HFF-Myc (cell line): Measurements from ENCODE around the gene NMD3.

ENCODE experiments used
- DNase-seq: peaks from one replicate; pipeline ENCODE4 v3.0.0-alpha.2; 2011; ENCODE audit warnings: low read depth; ENCODE audit errors: extremely low read depth
- H3K4me3 ChIP-seq: replicated peaks from 2 replicates; pipeline ENCODE4 v1.5.1; 2011; ENCODE audit warnings: low read depth, mild to moderate bottlenecking, control low read depth, low read length
- TF ChIP-seq, protein P1 (sequence below): IDR thresholded peaks from 2 replicates; pipeline ENCODE4 v1.5.1; 2012; ENCODE audit warnings: mild to moderate bottlenecking, low read depth, low read length, control low read depth; ENCODE audit errors: missing control alignments

The NMD3 gene

DNA sequence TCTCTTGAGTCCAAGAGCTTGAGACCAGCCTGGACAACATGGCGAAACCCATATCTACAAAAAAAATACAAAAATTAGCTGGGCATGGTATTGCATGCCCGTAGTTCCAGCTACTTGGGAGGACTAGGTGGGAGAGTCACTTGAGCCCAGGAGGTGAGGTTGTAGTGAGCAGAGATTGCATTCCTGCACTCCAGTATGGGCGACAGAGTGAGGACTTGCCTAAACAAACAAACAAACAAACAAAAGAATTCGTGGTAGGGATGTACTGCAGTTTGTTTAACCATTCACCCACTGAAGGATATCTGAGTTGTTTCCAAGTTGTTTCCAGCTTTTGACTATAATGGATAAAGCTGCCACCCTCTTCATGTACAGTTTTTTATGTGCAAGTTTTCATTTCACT, 7.5 kb upstream of the NMD3 start:
- no peak for DNase-seq
- TF ChIP-seq, protein P1, sequence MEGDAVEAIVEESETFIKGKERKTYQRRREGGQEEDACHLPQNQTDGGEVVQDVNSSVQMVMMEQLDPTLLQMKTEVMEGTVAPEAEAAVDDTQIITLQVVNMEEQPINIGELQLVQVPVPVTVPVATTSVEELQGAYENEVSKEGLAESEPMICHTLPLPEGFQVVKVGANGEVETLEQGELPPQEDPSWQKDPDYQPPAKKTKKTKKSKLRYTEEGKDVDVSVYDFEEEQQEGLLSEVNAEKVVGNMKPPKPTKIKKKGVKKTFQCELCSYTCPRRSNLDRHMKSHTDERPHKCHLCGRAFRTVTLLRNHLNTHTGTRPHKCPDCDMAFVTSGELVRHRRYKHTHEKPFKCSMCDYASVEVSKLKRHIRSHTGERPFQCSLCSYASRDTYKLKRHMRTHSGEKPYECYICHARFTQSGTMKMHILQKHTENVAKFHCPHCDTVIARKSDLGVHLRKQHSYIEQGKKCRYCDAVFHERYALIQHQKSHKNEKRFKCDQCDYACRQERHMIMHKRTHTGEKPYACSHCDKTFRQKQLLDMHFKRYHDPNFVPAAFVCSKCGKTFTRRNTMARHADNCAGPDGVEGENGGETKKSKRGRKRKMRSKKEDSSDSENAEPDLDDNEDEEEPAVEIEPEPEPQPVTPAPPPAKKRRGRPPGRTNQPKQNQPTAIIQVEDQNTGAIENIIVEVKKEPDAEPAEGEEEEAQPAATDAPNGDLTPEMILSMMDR = no peak

DNA sequence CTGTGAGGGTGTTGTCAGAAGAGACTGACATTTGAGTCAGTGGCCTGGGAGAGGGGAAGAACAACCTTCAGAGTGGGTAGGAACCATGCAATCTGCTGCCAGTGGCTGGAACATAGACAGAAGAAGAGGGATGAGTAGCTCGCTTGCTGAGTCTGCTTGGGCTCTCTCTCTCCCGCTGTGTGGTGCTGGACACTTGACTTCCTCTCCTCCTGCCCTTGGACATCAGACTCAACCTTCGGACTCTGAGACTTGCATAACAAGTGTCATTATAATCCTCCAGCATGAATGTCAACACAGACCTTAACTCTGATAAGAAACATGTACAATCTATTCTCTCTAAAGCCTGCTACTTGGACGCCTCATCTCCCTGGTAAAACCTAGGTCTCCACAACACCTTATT, 5.9 kb upstream of the NMD3 start:
- TF ChIP-seq, protein P1 = no peak
- H3K4me3 ChIP-seq = no peak overlapping the region
- no peak for DNase-seq

More for the DNA sequence above, 7.5 kb upstream of the NMD3 start:
- no peak overlapping the region for H3K4me3 ChIP-seq

DNA sequence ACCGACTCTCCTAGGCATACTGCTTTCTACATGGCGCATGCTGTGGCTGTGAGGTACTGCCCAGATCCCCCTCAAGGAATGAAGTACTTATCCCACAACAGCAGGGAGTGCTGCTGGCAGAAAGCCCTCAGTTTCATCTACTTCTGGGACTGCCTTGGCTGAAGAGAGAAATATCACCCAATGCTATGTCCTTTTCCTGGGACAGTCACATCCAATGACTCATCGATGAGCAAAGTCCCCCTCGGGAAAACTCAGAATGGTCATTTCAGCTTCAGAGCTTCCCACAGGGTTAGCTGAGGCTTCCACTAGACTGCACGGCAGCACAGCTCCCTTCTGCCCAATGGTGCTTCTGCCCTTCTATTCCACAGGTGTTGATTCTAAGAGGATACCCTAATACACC, 3.6 kb upstream of the NMD3 start:
- TF ChIP-seq, protein P1 = no peak
- no peak for DNase-seq
- no peak overlapping the region for H3K4me3 ChIP-seq

DNA sequence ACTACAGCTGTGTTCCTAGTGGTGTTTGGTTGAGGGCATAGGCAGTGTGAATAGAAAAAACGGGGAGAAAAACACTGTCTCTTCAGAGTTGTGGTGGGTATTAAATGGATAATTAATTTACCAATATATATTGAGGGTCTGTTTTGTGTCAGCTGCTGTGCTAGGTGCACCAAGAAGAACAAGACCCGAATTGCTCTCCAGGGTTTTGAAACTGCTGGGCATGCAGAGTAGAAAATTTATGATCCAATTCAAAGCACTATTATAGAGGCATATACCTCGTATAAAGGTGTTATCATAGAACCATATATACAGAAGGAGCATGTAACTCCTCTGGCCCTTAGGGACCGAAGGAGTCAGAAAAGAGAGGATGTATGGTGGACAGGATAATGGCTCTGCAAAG, 1.6 kb upstream of the NMD3 start:
- DNase-seq = no peak
- TF ChIP-seq, protein P1 = no peak

DNA sequence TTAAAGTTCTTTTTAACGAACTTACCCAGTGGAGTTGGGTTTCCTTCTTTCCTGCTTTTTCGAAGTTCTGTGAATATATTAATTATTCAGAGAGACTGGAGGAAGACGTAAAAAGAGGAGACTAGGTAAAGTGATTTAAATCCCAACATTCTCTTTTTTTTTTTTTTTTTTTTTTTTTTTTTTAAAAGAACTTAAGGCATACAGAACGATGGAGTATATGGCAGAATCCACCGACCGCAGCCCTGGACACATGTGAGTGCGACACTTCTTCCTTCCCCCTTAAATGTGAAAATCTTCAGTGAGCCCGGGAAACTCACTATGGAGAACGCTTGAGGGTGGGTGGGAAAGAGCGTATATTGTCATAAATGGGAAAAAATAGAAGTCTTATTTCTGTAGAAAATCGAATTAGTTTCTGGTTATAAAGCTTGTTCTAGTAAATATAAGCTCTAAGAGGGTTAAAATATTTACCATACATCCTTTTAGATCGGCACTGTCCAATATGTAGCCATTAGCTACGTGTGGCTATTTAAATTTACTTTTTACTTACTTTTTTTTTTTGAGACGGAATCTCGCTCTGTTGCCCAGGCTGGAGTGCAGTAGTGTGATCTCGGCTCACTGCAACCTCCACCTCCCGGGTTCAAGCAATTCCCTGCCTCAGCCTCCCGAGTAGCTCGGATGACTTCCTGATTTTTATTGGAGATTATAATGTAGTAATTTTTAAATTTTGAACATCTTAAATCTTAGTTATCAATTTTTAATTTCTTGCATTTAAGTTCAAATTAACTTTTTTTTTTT, 892 bp downstream of the NMD3 start:
- TF ChIP-seq, protein P1 = no peak
- no peak for DNase-seq
- peak overlapping the region; percentile 92 for H3K4me3 ChIP-seq

More for the DNA sequence above, 1.6 kb upstream of the NMD3 start:
- H3K4me3 ChIP-seq = no peak overlapping the region

DNA sequence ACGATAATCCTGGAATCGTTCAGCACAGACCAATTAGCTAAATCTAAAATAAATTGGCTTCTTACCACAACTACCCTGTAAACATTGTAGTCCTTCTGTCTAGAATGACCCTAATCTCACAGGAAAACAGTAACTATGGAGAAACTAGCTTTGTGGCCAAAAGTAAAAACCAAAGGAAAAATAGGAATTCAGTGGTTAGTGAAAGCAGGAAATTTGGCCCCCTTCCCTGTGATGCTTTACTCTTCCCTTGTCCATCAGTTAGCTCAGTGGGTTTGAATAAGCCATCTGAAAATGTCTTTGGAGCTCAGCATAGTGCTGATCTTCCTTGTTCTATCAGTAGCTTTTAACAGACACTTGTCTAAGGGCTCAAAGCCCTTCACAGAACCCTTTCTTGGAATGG, 1.6 kb downstream of the NMD3 start:
- H3K4me3 ChIP-seq = peak overlapping the region; percentile 92
- TF ChIP-seq, protein P1 = no peak
- no peak for DNase-seq

DNA sequence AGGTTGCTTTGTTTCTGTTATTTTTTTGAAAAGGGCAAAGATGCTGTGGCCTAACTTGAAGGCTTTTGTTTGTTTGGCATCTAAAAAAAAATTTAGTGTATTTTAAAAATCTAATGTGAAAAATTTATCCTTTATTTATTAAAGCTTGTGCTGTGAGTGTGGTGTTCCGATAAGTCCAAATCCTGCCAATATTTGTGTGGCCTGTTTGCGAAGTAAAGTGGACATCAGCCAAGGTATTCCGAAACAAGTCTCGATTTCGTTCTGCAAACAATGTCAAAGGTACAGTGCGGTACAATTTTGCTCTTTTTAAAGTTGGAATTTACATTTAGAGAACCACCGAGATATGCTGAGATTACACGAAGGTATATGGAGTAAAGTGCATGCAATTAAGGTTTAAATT, 3.7 kb downstream of the NMD3 start:
- no peak for DNase-seq
- TF ChIP-seq, protein P1 = no peak
- peak overlapping the region; percentile 92 for H3K4me3 ChIP-seq
